GM11168 (cell line): ENCODE results near the gene RNF152.
"Not testable (repeated sequence)": the region's sequence is repeated elsewhere in the genome, so short reads cannot be mapped to it uniquely, and the experiment has no call there.

Experiments used
- in situ Hi-C: fragments of 300-500 bp; cut with MboI; formaldehyde crosslinking; loops from one replicate; pipeline ENCODE4 v1.12.0; 2022; ENCODE audit warnings: low sequenced_read_pairs; ENCODE audit not compliant: unreplicated experiment

The RNF152 gene

GRCh38 chr18:61824733-61825363 lies 68.0 kb downstream of the RNF152 start:
- in situ Hi-C loops: no loop called here

DNA sequence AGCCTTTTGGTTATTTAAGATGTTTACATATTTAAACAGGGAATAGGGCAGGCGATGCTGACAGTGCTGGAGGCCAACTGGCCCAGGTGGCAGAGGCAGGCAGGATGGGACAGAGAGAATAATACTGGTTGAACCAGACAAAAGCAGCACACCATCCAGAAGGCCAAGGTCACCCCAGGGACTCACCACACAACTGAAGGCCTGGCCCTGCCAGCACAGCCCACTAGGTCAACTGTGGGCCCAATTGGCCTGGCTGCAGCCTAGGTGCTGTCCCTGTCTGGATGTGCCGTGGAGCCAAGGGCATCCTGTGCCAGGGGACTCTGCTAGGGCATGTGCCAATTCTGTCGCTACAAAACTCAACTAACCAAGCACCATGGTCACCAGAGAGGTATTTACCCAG lies 69.2 kb downstream of the RNF152 start:
- in situ Hi-C loops: no loop called here

DNA sequence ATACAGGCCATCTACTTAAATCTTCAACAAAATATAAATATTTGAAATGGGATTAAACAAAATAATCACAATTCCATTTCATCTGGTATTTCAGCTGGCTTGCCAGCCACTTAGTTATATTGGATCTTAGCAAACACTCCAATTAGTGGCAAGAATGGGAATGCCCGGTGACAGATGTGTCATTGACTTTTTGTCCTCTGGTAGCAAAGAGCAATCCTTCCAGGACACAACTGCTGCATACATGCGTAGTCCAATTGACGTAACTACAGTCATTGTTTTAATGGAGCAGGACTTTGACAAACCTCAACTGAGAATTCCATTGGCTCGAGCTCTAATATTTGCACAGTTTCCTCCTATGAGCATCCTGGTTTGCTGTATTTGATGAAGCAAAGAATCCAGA lies 69.9 kb downstream of the RNF152 start:
- in situ Hi-C loops: no loop called here

GRCh38 chr18:61821748-61822147 lies 71.1 kb downstream of the RNF152 start:
- in situ Hi-C loops: no loop called here

DNA sequence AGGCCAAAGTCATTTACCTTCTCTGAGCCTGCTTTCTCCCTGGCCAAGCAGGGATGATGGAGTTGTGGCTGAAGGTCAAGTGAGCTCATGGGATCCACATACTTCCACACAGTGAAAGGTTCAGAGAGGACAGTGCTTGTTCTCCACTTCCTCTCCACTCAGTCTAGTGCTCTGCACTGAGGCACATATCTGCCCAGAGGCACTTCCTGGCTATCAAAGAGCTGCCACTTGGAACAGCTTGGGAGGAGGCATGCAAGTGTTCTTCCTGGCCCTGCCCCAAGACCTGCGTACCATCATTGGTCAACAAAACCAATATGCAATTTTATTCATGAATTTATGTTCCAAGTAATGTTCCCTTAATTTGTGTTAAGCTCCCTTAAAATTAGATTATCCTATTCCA lies 71.9 kb downstream of the RNF152 start:
- in situ Hi-C loops: no loop called here

DNA sequence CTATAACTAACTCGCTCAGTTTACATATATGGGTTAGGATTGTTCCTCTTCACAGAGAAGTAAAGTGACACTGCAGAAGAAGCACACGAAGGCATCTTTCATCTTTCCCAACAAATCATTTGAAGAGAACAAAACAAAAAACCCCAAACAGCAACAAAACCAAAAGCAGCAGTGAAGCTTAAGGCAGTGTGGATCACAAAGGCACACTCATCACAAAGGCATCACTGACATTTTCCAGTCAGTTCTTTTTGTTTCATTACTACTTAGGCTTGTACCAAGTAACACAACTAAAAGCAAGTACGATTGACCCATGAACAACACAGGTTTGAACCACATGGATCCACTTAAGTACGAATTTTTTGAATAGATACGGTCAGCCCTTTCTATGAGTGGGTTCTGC lies 75.7 kb downstream of the RNF152 start:
- in situ Hi-C loops: no loop called here

DNA sequence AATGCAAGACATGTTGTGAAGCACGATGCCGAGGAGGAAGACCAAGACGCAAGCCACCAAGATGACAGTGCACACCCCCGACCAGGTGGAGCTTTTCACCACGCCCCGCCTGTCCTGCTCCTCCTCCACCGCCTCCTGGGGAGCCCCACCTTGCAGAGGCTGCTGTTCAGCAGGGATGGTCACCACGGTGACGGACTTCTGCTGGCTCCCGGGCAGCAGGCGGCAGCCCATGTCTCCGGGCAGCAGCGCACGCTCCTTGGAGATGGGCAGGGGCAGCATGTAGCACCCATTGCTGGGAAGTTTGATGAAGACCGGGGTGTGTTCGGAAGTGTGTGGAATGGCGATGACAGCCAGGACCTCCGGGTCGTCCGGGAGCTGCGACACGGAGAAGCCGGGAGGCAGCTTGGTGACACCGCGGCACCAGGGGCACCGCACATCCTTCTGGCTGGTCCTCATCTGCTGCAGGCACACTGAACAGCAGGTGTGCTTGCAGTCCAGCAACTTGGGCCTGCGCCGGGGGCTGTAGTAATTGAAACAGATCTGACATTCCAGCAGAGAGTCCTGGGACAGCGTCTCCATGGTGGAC lies 76.8 kb downstream of the RNF152 start:
- in situ Hi-C loops: no loop called here

GRCh38 chr18:61808286-61808685 lies 84.5 kb downstream of the RNF152 start:
- in situ Hi-C loops: no loop called here

DNA sequence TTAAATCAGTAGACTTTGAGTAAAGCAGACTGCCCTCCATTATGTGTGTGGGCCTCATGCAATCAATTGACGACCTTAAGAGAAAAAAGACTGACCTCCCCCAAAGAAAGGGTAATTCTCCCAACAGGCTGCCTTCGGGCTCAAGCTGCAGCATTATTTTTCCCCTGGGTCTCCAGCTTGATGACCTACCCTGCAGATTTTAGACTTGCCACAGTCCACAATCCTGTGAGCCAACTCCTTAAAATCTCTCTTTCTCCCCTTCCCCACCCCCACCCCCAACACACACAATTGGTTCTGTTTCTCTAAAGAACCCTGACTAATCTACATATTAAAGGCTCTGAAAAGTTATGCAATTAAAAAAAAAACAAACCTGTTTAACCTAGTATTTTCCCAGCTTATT lies 89.4 kb downstream of the RNF152 start:
- in situ Hi-C loops: no loop called here

- in situ Hi-C loops: no loop called here
Observed at GRCh38 chr18:61797696-61798590, 94.9 kb downstream of the RNF152 start.

DNA sequence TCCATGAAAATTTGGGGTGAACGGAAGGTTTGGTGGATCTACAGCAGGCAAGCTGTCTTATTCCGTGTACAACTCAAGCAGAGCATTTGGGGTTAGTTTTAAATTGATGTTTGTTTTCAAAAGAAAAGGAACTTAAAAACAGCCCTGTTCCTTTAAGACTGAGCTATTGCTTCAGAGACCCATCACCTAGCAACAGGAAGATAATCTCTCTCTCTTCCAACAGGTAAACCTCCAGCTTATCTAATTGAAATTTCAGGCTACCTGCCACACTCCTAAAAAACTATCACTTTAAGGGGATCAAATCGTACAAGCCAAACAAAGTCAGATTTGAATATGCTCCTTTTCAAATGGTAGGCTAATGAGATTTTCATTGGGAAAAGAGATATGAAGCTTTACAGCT lies 101.8 kb downstream of the RNF152 start:
- in situ Hi-C loops: no loop called here

DNA sequence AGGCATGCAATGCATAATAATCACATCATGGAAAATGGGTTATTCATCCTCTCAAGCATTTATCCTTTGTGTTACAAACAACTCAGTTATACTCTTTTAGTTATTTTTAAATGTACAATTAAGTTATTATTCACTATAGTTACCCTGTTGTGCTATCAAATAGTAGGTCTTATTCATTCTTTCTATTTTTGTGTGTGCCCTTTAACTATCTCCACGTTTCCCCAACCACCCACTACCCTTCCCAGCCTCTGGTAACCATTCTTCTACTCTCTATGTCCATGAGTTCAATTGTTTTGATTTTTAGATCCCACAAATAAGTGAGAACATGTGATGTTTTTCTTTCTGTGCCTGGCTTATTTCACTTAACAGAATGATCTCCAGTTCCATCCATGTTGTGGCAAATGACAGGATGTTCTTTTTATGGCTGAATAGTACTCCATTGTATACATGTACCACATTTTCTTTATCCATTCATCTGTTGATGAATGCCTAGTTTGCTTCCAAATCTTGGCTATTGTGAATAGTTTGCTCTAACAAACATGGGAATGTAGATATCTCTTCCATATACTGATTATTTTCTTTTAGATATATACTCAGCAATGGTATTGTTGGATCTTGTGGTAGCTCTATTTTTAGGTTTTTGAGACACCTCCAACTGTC lies 105.7 kb downstream of the RNF152 start:
- in situ Hi-C loops: not testable (repeated sequence)

DNA sequence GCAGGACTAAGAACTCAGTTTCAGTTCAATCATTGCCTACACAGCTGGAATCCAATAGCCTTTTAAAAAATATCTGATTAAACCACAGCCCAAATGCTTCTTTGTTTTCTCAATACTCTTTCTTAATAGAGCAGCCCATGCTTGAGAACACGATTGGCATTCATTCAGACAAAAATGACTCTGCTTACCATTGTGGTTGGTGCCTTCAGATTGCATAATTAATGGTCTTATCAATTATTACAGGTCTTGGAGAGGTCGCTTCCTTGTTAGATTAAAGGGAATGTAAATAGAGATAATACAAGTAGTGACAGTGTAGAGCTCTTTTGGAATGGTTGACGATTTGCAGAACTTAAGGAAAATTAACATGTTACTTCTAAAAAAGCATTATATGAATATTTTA lies 107.2 kb downstream of the RNF152 start:
- in situ Hi-C loops: no loop called here

- in situ Hi-C loops: no loop called here
Observed at GRCh38 chr18:61784834-61785233, 108.0 kb downstream of the RNF152 start.

- in situ Hi-C loops: no loop called here
Observed at GRCh38 chr18:61782545-61782944, 110.3 kb downstream of the RNF152 start.

DNA sequence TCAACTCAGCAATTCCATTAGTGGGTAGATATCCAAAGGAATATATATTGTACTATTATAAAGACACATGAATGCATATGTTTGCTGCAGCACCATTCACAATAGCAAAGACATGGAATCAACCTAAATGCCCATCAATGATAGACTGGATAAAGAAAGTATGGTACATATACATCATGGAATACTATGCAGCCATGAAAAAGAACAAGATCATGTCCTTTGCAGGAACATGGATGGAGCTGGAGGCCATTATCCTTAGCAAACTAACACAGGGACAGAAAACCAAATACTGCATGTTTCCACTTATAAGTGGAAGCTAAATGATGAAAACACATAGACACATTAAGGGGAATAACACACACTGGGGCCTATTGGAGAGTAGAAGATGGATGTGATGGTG lies 116.6 kb downstream of the RNF152 start:
- in situ Hi-C loops: not testable (repeated sequence)

- in situ Hi-C loops: no loop called here
Observed at GRCh38 chr18:61774846-61775245, 118.0 kb downstream of the RNF152 start.

DNA sequence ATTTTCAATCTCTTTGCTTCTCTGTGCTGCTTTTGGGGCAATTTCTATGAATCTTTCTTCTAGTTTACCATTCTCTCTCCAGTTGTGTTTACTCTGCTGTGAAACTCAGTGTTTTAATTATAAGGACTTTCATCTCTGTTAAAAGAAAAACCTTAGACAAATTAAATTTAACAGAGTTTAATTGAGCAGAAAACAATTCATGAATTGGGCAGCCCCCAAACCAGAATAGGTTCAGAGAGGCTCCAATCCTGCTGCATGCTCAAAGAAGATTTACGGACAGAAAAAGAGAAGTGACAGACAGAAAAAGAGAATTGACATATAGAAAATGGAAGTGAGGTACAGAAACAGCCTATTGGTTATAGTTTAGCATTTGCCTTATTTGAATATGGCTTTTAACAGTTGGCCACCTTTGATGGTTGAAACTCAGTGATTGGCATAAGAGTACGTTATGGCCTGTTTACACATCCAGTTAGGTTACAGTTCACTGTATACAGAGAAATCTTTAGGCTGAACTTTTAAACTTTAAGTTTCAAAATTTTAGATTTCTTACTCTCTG lies 120.4 kb downstream of the RNF152 start:
- in situ Hi-C loops: no loop called here

DNA sequence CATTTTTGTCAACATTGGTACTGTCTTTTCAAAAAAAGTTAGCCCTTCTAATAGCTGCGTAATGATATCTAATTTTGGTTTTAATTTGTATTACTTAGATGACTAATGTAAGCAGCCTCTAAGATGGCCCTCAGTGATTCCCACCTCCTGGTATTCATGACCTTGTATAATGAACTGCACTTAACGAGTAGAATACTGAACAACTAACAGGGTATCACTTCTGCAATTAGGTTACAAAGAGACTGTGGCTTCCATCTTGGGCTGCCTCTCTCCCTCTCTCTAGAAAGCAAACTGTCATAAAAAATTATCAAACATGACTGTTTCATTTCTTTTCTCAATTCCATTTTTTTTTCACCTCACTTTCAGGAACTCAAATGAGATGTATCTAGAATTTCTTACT lies 120.9 kb downstream of the RNF152 start:
- in situ Hi-C loops: no loop called here

- in situ Hi-C loops: no loop called here
Observed at GRCh38 chr18:61770279-61770678, 122.5 kb downstream of the RNF152 start.
